GM10266 (cell line): ENCODE data around the gene PITRM1.

Source experiments
- DNase-seq: peaks from one replicate; pipeline ENCODE4 v3.0.0; 2012; ENCODE audit errors: extremely low spot score
- CTCF ChIP-seq: IDR thresholded peaks from 2 replicates; pipeline ENCODE4 v1.5.1; 2012; ENCODE audit warnings: mild to moderate bottlenecking, low read depth; ENCODE audit not compliant: control insufficient read depth, insufficient read depth; ENCODE audit errors: missing control alignments

The PITRM1 gene

DNA sequence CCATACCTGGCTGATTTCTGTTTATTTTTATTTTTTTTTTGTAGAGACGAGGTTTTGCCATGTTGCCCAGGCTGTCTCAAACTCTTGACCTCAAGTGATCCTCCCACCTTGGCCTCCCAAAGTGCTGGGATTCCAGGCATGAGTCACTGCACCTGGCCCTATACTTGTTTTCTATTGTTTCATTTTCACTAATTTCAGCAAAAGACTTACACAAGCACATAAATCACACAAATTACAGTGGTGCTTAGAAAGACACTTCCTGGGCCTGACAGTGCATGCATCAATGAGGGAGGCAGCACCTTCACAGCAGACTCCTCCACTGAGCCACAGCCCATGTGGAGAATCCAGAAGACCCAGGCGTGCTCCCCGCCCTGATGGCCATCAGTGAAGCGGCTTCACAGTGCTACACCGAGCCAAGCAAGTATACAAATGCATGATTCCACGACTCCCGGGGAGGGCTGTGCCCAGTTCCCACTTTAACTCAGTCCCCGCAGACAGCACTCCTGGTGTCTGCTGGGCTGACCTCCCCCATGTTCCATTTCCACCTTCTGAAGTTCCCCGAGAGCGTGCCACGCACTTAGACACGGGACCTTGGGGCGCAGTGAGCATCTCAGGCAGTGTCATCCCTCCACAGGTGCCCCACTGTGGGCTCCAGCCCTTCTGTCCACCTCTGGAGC lies 20.6 kb downstream of the PITRM1 start:
- no peak for DNase-seq
- no peak for TF ChIP-seq CTCF

DNA sequence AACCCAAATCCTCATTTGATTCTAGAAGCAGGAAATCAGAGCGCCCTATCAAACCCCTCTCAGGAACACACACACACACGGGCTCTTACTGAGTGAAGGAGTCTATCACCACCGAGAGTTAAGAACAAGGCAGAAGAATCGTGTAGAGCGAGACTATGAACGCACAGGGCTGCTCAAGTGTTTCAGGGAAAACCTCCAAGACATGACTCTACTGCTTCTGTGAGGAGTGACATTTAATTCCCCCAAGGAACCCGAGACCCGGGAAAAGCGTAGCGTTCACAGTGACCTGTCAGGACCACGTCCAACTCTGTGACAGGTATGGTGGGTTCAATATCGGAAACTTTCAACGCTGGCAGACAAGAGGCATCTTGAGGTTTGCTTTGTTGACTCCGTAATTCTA lies 21.6 kb downstream of the PITRM1 start:
- TF ChIP-seq CTCF, result no peak
- no peak for DNase-seq

DNA sequence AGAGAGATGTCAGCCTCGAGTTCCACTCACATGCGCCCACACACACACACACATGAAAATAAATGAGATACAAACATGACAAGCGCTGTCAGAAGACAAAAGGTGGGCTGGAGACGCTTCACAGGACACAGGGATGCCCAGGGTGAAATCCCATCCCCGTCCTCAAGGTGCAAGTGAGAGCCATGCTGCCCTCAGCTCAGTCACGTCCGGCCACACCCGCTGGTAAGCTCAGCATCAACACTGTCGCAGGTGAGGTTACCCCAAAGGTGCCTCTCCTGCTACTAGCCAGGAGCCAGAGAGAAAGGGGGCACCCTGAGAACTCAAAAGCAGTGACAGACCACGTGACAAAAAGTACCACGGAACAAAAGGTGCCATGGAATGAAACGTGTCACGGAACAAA lies 22.2 kb downstream of the PITRM1 start:
- no peak for TF ChIP-seq CTCF
- no peak for DNase-seq

- no peak for TF ChIP-seq CTCF
- no peak for DNase-seq
These were observed 22.7 kb downstream of the PITRM1 start for GRCh38 chr10:3149918-3150317.

- no peak for DNase-seq
- no peak for TF ChIP-seq CTCF
These were observed 23.6 kb downstream of the PITRM1 start for GRCh38 chr10:3148994-3149393.

DNA sequence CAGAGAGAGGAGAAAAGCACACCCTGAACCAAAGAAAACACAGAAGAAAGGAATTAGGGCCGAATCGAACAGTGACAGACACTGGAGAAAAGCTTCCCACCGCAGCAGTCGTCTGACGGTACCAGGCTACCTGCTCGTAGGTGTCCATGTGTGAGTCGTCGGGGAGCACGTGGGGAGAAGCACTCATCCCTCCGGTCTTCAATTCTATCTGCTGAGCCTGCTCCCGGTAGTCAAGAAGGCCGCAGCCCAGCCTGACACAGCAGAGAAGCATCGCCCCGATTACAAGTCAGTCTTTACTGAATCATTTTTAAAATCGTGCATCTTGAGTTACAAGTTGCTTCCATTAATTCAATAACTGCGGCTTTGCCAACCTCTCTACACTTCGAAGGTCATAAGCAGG lies 24.5 kb downstream of the PITRM1 start:
- no peak for DNase-seq
- TF ChIP-seq CTCF, result no peak

GRCh38 chr10:3147117-3147820 lies 25.3 kb downstream of the PITRM1 start:
- no peak for DNase-seq
- no peak for TF ChIP-seq CTCF
